ENCODE results near the gene LGALSL.

DNA sequence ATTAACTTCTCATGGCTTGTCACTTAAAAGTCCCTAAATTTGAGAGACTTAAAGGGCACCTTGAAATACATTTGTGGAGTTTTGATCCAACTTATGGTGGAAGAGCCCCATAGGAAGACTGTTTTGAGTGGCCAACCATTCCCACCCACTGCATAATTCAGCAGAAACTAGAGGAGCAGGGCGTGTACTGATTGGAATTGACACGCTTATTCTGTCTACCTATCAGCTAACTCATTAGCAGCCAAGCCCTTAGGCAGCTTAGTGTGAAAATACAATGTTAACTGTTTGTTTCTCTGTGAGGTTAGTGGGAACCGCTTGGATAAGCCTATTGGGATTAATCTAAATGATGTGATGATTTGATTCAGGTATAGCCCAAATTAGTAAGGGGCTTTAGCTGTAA lies 6.4 kb downstream of the LGALSL start:
- TF ChIP-seq CTCF (IDR thresholded peaks at IDR 0.05): no peak
- no peak for TF ChIP-seq POLR2A (IDR thresholded peaks at IDR 0.05)
- no peak for TF ChIP-seq EP300 (IDR thresholded peaks at IDR 0.05)
